ENCODE results near the gene BRD7.

Gene BRD7

GRCh38 chr16:50289950-50290764, 78.6 kb downstream of the BRD7 start:
- no peak overlapping the region for H3K9ac ChIP-seq (ENCODE audit: low read depth, low read length, poor library complexity, severe bottlenecking)
- peaks cover 11% of the 10 kb centered on the region for H4K20me1 ChIP-seq (ENCODE audit: insufficient read depth, low read length, poor library complexity, severe bottlenecking)

GRCh38 chr16:50288920-50289319, 79.9 kb downstream of the BRD7 start:
- H3K79me2 ChIP-seq (ENCODE audit: insufficient read depth, low read length) = peaks cover 62% of the 10 kb centered on the region

More at GRCh38 chr16:50289950-50290764, 78.6 kb downstream of the BRD7 start:
- Histone ChIP-seq H2AFZ (ENCODE audit: low read length) (no peak overlapping the region), H3K36me3 (ENCODE audit: insufficient read depth, low read length) (peaks cover 70% of the 10 kb centered on the region; the same call in 1 of the 2 replicates), H3K4me1 (ENCODE audit: insufficient read depth, low read length, poor library complexity, severe bottlenecking) (peaks cover 9% of the 10 kb centered on the region), H3K27me3 (ENCODE audit: insufficient read depth, low read length, poor library complexity, severe bottlenecking) (no peaks in the 10 kb centered on the region), H3F3A (ENCODE audit: low read depth) (no peaks in the 10 kb centered on the region), H3K4me3 (ENCODE audit: low read length, poor library complexity, severe bottlenecking) (no peak overlapping the region), H3K4me2 (ENCODE audit: low read depth, low read length, poor library complexity, severe bottlenecking) (no peak overlapping the region), H3K9me3 (ENCODE audit: insufficient read depth, low read depth, low read length) (no peaks in the 10 kb centered on the region), H3K79me2 (ENCODE audit: insufficient read depth, low read length) (peaks cover 50% of the 10 kb centered on the region), H3K9me2 (replicated peaks; ENCODE audit: low read depth, low read length) (no peaks in the 10 kb centered on the region)
- no peak for TF ChIP-seq CTCF (conservative IDR thresholded peaks at IDR 0.05; ENCODE audit: low read length)
- TF ChIP-seq EZH2phosphoT487 (IDR thresholded peaks at IDR 0.05; ENCODE audit: borderline replicate concordance) = no peak

GRCh38 chr16:50288026-50288425, 80.8 kb downstream of the BRD7 start:
- Histone ChIP-seq H3K27me3 (ENCODE audit: insufficient read depth, low read length, poor library complexity, severe bottlenecking) (no peaks in the 10 kb centered on the region), H3K4me1 (ENCODE audit: insufficient read depth, low read length, poor library complexity, severe bottlenecking) (peaks cover 30% of the 10 kb centered on the region), H3K4me2 (ENCODE audit: low read depth, low read length, poor library complexity, severe bottlenecking) (no peak overlapping the region), H3K4me3 (ENCODE audit: low read length, poor library complexity, severe bottlenecking) (no peak overlapping the region), H3K36me3 (ENCODE audit: insufficient read depth, low read length) (peaks cover 50% of the 10 kb centered on the region; the same call in 1 of the 2 replicates), H3K9ac (ENCODE audit: low read depth, low read length, poor library complexity, severe bottlenecking) (no peak overlapping the region), H3K9me3 (ENCODE audit: insufficient read depth, low read depth, low read length) (no peaks in the 10 kb centered on the region), H3K9me2 (replicated peaks; ENCODE audit: low read depth, low read length) (no peaks in the 10 kb centered on the region), H3F3A (ENCODE audit: low read depth) (no peaks in the 10 kb centered on the region), H4K20me1 (ENCODE audit: insufficient read depth, low read length, poor library complexity, severe bottlenecking) (peaks cover 13% of the 10 kb centered on the region), H2AFZ (ENCODE audit: low read length) (no peak overlapping the region), H3K79me2 (ENCODE audit: insufficient read depth, low read length) (peaks cover 71% of the 10 kb centered on the region)
- TF ChIP-seq CTCF (conservative IDR thresholded peaks at IDR 0.05; ENCODE audit: low read length) (no peak), EZH2phosphoT487 (IDR thresholded peaks at IDR 0.05; ENCODE audit: borderline replicate concordance) (no peak)

More at GRCh38 chr16:50288920-50289319, 79.9 kb downstream of the BRD7 start:
- no peak overlapping the region for H2AFZ ChIP-seq (ENCODE audit: low read length)
- no peak overlapping the region for H3K4me3 ChIP-seq (ENCODE audit: low read length, poor library complexity, severe bottlenecking)
- no peaks in the 10 kb centered on the region for H3K9me3 ChIP-seq (ENCODE audit: insufficient read depth, low read depth, low read length)
- H3F3A ChIP-seq (ENCODE audit: low read depth) = no peaks in the 10 kb centered on the region
- H3K27me3 ChIP-seq (ENCODE audit: insufficient read depth, low read length, poor library complexity, severe bottlenecking) = no peaks in the 10 kb centered on the region
- H3K36me3 ChIP-seq (ENCODE audit: insufficient read depth, low read length) = peaks cover 59% of the 10 kb centered on the region; the same call in 1 of the 2 replicates
- H4K20me1 ChIP-seq (ENCODE audit: insufficient read depth, low read length, poor library complexity, severe bottlenecking) = peaks cover 13% of the 10 kb centered on the region
- H3K9me2 ChIP-seq (replicated peaks; ENCODE audit: low read depth, low read length) = no peaks in the 10 kb centered on the region
- no peak for TF ChIP-seq EZH2phosphoT487 (IDR thresholded peaks at IDR 0.05; ENCODE audit: borderline replicate concordance)
- TF ChIP-seq CTCF (conservative IDR thresholded peaks at IDR 0.05; ENCODE audit: low read length) = no peak
- H3K4me1 ChIP-seq (ENCODE audit: insufficient read depth, low read length, poor library complexity, severe bottlenecking) = peaks cover 21% of the 10 kb centered on the region
- no peak overlapping the region for H3K9ac ChIP-seq (ENCODE audit: low read depth, low read length, poor library complexity, severe bottlenecking)
- no peak overlapping the region for H3K4me2 ChIP-seq (ENCODE audit: low read depth, low read length, poor library complexity, severe bottlenecking)

Measured in Loucy (cell line).